Stimulated activated CD4-positive, alpha-beta T cell treated with anti-CD3 and anti-CD28 coated beads, Interleukin-2, amount 100 ng/mL, for 4 hours (primary cell): ENCODE data around the gene CPLX1.

ENCODE experiments used
- DNase-seq: peaks from one replicate; pipeline ENCODE4 v3.0.0-alpha.2; 2020; ENCODE audit warnings: low read depth

CPLX1 gene

GRCh38 chr4:855880-856224 lies 29.9 kb upstream of the CPLX1 start:
- no peak for DNase-seq

- no peak for DNase-seq
These were observed 28.4 kb upstream of the CPLX1 start for GRCh38 chr4:854356-854755.

GRCh38 chr4:853416-853781 lies 27.5 kb upstream of the CPLX1 start:
- no peak for DNase-seq

GRCh38 chr4:851701-852430 lies 25.9 kb upstream of the CPLX1 start:
- DNase-seq = no peak

GRCh38 chr4:850323-850945 lies 24.5 kb upstream of the CPLX1 start:
- DNase-seq = no peak

GRCh38 chr4:849478-850175 lies 23.7 kb upstream of the CPLX1 start:
- no peak for DNase-seq

GRCh38 chr4:848803-849477 lies 23.0 kb upstream of the CPLX1 start:
- DNase-seq = no peak

GRCh38 chr4:848307-848691 lies 22.4 kb upstream of the CPLX1 start:
- DNase-seq = no peak

- DNase-seq = no peak
These were observed 19.9 kb upstream of the CPLX1 start for GRCh38 chr4:845836-846251.

- DNase-seq = no peak
These were observed 19.4 kb upstream of the CPLX1 start for GRCh38 chr4:845233-845835.

GRCh38 chr4:844752-845232 lies 18.9 kb upstream of the CPLX1 start:
- no peak for DNase-seq

- DNase-seq = no peak
These were observed 13.9 kb upstream of the CPLX1 start for GRCh38 chr4:839675-840443.

GRCh38 chr4:837772-838171 lies 11.8 kb upstream of the CPLX1 start:
- no peak for DNase-seq

GRCh38 chr4:836750-837301 lies 10.9 kb upstream of the CPLX1 start:
- DNase-seq = no peak

GRCh38 chr4:836003-836511 lies 10.1 kb upstream of the CPLX1 start:
- no peak for DNase-seq

GRCh38 chr4:835148-836002 lies 9.4 kb upstream of the CPLX1 start:
- no peak for DNase-seq

GRCh38 chr4:834368-835147 lies 8.6 kb upstream of the CPLX1 start:
- DNase-seq = no peak

GRCh38 chr4:833731-834367 lies 7.9 kb upstream of the CPLX1 start:
- DNase-seq = no peak

- DNase-seq = no peak
These were observed 7.2 kb upstream of the CPLX1 start for GRCh38 chr4:833156-833555.
